Measurements from ENCODE around the gene PATZ1.

DNA sequence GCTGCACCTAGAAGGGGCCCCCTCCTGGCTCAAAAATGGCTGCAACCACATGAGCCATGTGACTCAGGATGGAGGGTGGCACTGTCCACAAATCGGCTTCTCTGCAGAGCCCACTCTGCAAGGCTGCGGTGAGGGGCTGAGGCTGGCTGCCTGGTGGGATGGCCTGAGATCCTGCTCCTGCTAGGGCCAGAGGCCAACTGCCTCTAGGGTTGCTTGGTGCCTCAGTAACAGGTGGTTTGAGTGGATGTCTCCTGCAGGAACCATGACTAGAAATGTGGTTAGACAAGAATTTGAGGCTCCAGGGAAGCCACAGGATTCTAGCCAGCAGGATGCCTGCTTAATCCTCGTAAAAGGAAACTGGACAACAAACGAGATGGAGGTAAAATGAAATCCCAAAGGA lies 17.1 kb downstream of the PATZ1 start:
- TF ChIP-seq, protein P1, sequence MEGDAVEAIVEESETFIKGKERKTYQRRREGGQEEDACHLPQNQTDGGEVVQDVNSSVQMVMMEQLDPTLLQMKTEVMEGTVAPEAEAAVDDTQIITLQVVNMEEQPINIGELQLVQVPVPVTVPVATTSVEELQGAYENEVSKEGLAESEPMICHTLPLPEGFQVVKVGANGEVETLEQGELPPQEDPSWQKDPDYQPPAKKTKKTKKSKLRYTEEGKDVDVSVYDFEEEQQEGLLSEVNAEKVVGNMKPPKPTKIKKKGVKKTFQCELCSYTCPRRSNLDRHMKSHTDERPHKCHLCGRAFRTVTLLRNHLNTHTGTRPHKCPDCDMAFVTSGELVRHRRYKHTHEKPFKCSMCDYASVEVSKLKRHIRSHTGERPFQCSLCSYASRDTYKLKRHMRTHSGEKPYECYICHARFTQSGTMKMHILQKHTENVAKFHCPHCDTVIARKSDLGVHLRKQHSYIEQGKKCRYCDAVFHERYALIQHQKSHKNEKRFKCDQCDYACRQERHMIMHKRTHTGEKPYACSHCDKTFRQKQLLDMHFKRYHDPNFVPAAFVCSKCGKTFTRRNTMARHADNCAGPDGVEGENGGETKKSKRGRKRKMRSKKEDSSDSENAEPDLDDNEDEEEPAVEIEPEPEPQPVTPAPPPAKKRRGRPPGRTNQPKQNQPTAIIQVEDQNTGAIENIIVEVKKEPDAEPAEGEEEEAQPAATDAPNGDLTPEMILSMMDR (IDR thresholded peaks at IDR 0.05), result no peak
- TF ChIP-seq ZFX (IDR thresholded peaks at IDR 0.05; ENCODE audit: borderline replicate concordance), result no peak

All from 22Rv1 (cell line).